OCI-LY1 (cell line): ENCODE data around the gene CHD5.

Experiments
- CTCF ChIP-seq: fragments of 200-600 bp; sonication (generic), shearing (Covaris generic); IDR thresholded peaks from 2 replicates; pipeline ENCODE4 v1.5.1; 2017; ENCODE audit warnings: mild to moderate bottlenecking, antibody characterized with exemption, low read length, moderate library complexity, mixed read lengths
- EZH2 ChIP-seq: fragments of 200-600 bp; sonication (generic), shearing (Covaris generic); IDR thresholded peaks from 2 replicates; pipeline ENCODE4 v1.8.0; 2017; ENCODE audit warnings: borderline replicate concordance, mixed run types, mild to moderate bottlenecking, antibody characterized with exemption, low read length, moderate library complexity, mixed read lengths

- no peak for TF ChIP-seq CTCF
- TF ChIP-seq EZH2, result no peak
Measured at GRCh38 chr1:6207921-6208320, 27.8 kb upstream of the CHD5 start.
